HG03575 (cell line): ENCODE results near the gene PCDHGB6.
"Not testable (repeated sequence)": the region's sequence is repeated elsewhere in the genome, so short reads cannot be mapped to it uniquely, and the experiment has no call there.

ENCODE experiments used
- ATAC-seq: cut with Tn5 transposase; IDR thresholded peaks from one replicate; pipeline ENCODE4 v1.9.1; 2021; ENCODE audit not compliant: unreplicated experiment, insufficient number of reproducible peaks, low FRiP score; ENCODE audit errors: extremely low read depth

The PCDHGB6 gene

DNA sequence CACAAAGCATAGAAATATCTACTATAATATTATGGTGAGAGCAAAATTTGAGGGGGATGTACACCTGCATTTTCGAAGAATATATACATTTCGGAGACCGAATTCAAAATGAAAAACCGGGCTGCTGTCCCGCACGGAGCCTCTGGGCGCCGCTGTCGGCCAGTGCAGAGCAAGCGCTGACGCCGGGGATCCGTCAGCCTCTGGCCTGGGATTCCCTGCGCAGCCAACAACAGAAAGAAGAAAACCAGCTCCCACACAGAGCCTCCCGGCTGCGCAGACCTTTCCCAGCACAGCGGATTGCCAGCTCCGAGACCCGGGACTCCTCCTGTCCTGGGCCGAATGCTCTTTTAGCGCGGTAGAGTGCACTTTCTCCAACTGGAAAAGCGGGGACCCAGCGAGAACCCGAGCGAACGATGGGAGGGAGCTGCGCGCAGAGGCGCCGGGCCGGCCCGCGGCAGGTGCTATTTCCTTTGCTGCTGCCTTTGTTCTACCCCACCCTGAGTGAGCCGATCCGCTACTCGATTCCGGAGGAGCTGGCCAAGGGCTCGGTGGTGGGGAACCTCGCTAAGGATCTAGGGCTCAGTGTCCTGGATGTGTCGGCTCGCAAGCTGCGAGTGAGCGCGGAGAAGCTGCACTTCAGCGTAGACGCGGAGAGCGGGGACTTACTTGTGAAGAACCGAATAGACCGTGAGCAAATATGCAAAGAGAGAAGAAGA lies at the start of gene PCDHGB6:
Gene PCDHGB6 (plus strand): TSS at position 232 of the 716 bp plus-strand sequence. CDS start 182 bp downstream, at position 414.
- ATAC-seq: not testable (repeated sequence)

DNA sequence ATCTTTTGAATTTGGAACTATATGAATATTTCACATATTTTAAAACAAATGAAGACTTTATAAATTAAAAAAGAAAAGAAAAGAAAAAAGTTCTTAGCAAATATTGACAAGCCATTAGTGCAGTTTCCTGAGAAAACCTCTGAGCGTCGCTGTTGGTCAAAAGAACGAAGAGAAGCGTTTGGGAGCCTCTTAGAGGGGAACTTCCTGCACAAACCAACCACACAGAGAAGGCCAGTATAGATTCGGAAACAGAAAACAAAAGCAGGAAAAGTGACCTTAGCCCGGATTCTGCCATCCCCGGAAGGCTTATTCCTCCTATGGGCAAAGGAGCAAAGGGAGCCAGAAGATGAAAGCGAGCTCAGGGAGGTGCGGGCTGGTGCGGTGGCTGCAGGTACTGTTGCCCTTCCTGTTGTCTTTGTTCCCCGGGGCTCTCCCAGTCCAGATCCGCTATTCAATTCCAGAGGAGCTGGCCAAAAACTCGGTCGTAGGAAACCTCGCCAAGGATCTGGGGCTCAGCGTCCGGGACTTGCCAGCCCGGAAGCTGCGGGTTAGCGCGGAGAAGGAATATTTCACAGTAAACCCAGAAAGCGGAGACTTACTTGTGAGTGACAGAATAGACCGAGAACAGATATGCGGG lies 47.9 kb upstream of the PCDHGB6 start, which contains the start of gene PCDHGB2:
Gene PCDHGB2 (plus strand): TSS at position 205 of the 637 bp plus-strand sequence. CDS start 142 bp downstream, at position 347.
- ATAC-seq: no peak

DNA sequence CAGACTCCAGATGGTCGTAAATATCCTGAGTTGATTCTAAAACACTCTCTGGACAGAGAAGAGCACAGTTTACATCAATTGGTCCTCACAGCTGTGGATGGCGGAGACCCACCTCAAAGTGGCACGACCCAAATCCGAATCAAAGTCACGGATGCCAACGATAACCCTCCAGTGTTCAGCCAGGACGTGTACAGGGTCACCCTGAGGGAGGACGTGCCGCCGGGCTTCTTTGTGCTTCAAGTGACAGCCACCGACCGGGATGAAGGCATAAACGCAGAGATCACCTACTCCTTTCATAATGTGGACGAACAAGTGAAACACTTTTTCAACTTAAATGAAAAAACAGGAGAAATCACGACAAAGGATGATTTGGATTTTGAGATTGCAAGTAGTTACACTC lies 47.1 kb upstream of the PCDHGB6 start:
- ATAC-seq: no peak

DNA sequence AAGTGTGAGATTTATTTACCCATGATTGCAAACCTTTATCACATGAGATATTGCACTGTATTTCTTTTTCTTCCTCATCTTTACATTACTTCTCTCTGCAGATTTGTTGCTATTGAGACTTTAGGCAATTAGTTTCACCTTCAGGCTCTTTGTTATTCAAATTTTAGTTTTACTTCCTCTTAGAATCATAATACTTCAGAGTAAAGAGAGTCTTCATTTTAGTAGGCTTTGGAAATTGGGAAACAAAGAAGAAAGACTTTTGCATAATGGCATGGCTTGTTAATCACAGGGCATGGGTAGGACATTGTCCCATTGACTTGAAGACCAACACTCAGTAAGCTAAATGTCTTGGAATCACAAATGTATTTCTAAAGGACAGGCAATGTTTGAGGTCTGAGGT lies 45.1 kb upstream of the PCDHGB6 start:
- no peak for ATAC-seq

DNA sequence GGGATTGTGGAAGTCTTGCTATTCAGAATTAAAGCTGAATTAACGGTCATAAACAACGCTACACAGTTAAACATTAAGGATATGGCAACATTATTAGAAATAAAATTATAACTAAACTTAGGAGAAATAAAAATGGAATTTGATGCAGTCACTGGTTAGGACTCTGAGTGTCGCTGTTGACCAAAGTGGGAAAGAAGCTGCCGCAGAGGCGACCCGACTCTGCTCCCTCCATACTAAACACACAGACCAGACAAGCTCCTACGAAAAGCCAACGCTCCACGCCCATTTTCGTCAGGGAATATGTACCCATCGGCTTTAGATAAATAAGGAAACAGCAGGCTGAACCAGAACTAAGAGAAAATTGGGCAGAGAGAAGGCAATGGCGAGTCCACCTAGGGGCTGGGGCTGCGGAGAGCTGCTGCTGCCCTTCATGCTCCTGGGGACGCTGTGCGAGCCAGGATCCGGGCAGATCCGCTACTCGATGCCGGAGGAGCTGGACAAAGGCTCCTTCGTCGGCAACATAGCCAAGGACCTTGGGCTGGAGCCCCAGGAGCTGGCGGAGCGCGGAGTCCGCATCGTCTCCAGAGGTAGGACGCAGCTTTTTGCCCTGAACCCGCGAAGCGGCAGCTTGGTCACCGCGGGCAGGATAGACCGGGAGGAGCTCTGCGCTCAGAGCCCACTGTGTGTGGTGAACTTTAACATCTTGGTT lies 43.7 kb upstream of the PCDHGB6 start, which contains the start of gene PCDHGA5:
Gene PCDHGA5 (plus strand): TSS at position 211 of the 709 bp plus-strand sequence. CDS start 169 bp downstream, at position 380.
- ATAC-seq: no peak

DNA sequence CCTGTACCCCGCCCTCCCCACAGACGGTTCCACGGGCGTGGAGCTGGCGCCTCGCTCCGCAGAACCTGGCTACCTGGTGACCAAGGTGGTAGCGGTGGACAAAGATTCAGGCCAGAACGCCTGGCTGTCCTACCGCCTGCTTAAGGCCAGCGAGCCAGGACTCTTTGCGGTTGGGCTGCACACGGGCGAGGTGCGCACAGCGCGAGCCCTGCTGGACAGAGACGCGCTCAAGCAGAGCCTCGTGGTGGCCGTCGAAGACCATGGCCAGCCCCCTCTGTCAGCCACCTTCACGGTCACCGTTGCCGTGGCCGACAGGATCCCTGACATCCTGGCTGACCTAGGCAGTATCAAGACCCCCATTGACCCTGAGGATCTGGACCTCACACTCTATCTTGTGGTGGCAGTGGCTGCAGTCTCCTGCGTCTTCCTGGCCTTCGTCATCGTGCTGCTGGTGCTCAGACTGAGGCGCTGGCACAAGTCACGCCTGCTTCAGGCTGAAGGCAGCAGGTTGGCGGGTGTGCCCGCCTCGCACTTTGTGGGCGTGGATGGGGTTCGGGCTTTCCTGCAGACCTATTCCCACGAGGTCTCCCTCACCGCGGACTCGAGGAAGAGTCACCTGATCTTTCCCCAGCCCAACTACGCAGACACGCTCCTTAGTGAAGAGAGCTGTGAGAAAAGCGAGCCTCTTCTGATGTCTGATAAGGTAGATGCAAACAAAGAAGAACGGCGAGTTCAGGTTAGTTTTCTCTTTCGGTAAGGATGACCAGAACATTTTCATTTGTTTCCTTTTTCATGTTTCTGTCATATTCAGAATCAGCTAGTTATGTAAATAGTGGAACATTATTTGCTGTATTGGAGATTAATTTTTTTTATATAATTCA lies 41.6 kb upstream of the PCDHGB6 start:
- ATAC-seq: no peak

DNA sequence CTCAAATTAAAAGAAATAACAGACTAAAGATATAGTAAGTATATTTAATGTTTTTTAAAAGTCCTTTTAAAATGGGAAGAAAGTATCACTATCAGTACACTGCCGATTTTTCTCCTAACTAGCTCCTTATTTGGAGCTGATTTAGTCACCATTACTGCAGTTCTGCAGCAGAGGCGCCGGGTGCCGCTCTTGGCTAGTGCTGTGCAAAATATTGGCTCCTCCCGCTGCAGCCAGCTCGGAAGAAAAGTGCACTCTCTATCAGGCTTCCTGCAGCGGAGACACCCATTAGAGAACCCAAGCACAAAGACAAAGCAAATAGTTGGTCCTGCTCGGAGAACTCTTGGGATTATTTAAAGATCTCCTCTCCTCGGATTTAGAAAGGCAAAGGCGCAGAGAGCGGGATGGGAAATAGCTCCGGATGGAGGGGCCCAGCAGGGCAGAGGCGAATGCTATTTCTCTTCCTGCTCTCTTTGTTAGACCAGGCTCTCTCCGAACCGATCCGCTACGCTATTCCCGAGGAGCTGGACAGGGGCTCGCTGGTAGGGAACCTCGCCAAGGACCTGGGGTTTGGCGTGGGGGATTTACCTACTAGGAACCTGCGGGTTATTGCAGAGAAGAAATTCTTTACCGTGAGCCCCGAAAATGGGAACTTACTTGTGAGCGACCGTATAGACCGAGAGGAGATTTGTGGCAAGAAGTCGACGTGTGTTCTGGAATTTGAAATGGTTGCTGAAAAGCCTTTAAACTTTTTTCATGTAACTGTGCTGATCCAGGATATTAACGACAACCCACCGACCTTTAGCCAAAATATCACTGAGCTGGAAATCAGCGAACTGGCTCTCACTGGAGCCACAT lies 37.6 kb upstream of the PCDHGB6 start, which contains the start of gene PCDHGB3:
Gene PCDHGB3 (plus strand): TSS at position 249 of the 855 bp plus-strand sequence. CDS start 153 bp downstream, at position 402.
- ATAC-seq: peak; percentile 63

DNA sequence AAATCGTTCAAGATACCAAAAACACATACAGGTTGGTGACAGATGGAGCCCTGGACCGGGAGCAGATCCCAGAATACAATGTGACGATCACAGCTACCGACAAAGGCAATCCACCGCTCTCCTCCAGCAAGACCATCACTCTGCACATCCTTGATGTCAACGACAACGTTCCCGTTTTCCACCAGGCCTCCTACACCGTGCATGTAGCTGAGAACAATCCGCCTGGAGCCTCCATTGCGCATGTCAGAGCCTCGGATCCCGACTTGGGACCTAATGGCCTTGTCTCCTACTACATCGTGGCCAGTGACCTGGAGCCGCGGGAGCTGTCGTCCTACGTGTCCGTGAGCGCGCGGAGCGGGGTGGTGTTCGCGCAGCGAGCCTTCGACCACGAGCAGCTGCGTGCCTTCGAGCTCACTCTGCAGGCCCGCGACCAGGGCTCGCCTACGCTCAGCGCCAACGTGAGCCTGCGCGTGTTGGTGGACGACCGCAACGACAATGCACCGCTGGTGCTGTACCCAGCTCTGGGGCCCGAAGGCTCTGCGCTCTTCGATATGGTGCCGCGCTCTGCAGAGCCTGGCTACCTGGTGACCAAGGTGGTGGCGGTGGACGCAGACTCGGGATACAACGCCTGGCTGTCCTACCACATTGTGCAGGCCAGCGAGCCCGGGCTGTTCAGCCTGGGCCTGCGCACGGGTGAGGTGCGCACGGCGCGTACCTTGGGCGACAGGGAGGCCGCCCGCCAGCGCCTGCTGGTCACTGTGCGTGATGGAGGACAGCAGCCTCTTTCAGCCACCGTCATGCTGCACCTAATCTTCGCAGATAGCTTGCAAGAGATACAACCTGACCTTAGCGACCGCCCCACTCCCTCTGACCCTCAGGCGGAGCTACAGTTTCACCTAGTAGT lies 36.0 kb upstream of the PCDHGB6 start:
- ATAC-seq: no peak

DNA sequence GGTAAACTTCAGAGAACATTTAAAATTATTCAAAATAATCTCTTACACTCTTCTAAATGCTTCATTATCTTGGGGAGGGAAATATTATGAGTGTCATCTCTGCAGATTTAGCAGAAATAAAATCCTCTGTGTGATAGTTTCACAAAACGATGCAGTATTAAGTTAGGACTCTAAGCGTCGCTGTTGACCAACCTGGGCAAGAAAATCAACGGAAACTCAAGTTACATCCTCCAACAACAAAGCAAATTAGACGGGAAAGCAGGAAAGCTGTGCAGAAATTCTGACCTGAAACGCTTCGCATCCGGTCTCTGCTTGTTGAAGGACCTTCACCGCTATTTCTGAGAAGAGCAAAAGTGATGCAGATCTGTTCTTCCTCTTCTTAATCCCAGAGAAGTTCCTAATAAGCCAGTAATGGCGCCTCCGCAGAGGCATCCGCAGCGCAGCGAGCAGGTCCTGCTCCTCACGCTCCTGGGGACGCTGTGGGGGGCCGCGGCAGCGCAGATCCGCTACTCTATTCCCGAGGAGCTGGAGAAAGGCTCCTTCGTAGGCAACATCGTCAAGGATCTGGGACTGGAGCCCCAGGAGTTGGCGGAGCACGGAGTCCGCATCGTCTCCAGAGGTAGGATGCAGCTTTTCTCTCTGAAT lies 34.0 kb upstream of the PCDHGB6 start, which contains the start of gene PCDHGA6:
Gene PCDHGA6 (plus strand): TSS at position 219 of the 645 bp plus-strand sequence. CDS start 193 bp downstream, at position 412.
- ATAC-seq: no peak

DNA sequence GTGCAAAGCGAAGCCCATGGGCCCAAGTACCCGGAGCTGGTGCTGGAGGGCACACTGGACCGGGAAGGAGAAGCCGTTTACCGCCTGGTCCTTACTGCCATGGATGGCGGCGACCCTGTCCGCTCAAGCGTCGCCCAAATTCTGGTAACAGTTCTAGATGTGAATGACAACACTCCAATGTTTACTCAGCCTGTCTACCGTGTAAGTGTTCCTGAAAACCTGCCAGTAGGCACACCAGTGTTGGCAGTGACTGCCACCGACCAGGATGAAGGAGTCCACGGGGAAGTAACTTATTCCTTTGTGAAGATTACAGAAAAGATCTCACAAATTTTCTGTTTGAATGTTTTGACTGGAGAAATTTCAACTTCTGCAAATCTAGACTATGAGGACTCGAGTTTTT lies 33.2 kb upstream of the PCDHGB6 start:
- no peak for ATAC-seq

DNA sequence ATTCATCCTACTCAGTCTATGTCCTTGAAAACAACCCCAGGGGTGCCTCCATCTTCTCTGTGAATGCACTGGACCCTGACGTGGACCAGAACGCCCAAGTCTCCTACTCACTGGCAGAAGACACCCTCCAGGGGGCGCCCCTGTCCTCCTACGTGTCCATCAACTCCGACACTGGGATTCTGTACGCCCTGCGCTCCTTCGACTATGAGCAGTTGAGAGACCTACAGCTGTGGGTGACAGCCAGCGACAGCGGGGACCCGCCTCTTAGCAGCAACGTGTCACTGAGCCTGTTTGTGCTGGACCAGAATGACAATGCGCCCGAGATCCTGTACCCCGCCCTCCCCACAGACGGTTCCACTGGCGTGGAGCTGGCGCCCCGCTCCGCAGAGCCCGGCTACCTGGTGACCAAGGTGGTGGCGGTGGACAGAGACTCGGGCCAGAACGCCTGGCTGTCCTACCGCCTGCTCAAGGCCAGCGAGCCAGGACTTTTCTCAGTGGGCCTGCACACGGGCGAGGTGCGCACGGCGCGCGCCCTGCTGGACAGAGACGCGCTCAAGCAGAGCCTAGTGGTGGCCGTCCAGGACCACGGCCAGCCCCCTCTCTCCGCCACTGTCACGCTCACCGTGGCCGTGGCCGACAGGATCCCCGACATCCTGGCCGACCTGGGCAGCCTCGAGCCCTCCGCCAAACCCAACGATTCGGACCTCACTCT lies 32.2 kb upstream of the PCDHGB6 start:
- ATAC-seq: not testable (repeated sequence)

DNA sequence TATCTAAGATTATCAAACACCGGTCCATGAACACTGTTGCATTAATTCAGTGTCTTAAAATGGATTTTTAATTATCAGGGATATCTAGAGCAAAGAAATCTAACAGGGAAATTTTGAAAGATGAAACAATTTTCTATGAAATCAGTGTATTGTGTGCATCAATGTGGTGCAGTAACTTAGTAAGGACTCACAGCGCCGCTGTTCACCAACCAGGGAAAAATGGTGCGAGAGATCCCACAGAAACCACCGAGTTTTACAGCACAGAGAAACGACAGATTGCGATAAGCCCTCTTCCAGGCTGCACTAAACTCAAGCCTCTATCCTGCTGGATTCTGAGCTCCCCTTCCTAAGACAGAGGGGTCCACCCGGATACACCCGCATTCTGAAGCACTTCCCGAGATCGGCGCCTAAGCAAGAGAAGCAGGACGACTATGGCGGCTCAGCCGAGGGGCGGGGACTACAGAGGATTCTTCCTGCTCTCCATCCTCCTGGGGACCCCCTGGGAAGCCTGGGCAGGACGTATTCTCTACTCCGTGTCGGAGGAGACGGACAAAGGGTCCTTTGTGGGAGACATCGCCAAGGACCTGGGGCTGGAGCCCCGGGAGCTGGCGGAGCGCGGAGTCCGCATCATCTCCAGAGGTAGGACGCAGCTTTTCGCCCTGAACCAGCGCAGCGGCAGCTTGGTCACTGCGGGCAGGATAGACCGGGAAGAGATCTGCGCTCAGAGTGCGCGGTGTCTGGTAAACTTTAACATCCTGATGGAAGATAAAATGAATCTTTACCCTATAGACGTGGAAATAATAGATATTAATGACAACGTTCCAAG lies 25.1 kb upstream of the PCDHGB6 start, which contains the start of gene PCDHGA7:
Gene PCDHGA7 (plus strand): TSS at position 274 of the 826 bp plus-strand sequence. CDS start 158 bp downstream, at position 432.
- ATAC-seq: no peak

DNA sequence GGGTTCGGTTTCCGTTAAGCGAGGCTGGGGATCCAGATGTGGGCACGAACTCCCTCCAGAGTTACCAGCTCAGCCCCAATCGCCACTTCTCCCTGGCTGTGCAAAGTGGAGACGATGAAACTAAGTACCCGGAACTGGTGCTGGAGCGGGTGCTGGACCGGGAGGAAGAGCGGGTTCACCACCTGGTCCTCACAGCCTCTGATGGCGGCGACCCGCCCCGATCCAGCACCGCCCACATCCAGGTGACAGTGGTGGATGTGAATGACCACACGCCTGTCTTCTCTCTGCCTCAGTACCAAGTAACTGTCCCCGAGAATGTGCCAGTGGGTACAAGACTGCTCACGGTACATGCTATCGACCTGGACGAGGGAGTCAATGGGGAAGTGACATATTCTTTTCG lies 24.5 kb upstream of the PCDHGB6 start:
- ATAC-seq: no peak

DNA sequence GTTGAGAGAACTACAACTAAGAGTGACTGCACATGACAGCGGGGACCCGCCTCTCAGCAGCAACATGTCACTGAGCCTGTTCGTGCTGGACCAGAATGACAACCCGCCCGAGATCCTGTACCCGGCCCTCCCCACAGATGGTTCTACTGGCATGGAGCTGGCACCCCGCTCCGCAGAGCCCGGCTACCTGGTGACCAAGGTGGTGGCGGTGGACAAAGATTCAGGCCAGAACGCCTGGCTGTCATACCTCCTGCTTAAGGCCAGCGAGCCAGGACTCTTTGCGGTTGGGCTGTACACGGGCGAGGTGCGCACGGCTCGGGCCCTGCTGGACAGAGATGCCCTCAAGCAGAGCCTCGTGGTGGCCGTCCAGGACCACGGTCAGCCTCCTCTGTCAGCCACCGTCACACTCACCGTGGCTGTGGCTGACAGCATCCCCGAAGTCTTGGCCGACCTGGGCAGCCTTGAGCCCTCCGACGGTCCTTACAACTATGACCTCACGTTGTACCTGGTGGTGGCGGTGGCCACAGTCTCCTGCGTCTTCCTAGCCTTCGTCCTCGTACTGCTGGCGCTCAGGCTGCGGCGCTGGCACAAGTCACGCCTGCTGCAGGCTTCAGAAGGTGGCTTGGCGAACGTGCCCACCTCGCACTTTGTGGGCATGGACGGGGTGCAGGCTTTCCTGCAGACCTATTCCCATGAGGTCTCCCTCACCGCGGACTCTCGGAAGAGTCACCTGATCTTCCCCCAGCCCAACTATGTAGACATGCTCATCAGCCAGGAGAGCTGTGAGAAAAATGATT lies 23.2 kb upstream of the PCDHGB6 start:
- ATAC-seq: no peak
